DMS114 treated with DMSO at 0.1 percent for 48 hours (cell line): ENCODE results near the gene DUSP7.
A peak's percentile ranks its signal among the peaks of the same experiment; 100 is the strongest.

Source experiments
- DNase-seq: peaks from one replicate; lab custom pipeline; 2025; ENCODE audit not compliant: unreplicated experiment; lab: John Stamatoyannopoulos, UW

DUSP7 gene

GRCh38 chr3:52013802-52014598 is 42.4 kb downstream of the DUSP7 start:
- no peak for DNase-seq

DNA sequence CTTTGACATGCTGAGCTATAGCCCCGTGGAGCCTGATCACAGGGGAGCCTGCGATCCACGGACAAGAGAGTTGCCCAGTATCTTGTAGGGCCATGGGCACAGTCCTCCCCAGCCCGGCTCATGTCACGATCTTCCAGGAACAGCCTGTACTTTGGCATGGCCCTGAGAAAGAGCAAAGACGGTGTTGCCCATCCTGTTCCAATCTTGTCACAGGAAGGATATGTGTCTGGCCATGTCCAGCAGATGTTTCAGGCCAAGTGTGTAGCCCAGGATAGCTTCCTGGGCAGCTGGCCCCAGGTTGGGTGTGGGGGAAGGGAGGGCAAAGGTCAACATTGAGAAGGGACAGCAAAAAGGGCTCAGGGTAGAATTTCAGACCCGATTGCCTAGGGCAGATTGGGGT is 43.7 kb downstream of the DUSP7 start:
- no peak for DNase-seq

DNA sequence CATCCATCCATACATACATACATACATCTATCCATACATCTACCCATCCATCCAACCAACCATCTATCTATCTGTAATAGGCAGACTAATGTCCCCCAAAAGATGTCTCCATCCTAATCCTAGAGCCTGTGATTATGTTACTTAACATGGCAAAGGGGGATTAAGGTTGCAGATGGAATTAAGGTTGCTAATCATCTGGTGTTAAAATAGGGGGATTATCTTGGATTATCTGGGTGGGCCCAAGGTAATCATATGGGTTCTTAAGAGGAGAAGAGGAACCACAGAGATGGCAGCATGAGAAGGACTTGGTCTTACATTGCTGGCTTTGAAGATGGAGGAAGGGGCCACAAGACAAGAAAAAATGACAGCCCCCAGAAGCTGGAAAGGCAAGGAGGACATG is 45.9 kb downstream of the DUSP7 start:
- no peak for DNase-seq

DNA sequence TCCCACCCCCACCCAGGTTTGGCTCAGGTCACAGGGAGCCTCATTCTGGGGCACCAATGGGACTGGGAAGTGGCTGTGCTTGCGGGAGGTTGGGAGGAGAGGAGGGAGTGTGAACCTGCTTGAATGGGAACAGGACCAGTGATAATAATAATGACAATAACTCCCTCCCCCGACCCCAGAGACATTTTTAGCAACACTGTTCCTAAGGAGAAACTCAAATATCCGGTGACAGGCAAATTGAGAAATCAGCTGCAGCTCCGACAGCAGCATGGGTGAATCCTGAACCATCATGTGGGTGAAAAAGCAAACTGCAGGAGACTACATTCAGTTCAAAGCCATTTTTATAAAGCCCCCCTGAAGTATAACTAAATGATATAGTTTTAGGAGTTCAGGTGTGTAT is 49.1 kb downstream of the DUSP7 start:
- no peak for DNase-seq

DNA sequence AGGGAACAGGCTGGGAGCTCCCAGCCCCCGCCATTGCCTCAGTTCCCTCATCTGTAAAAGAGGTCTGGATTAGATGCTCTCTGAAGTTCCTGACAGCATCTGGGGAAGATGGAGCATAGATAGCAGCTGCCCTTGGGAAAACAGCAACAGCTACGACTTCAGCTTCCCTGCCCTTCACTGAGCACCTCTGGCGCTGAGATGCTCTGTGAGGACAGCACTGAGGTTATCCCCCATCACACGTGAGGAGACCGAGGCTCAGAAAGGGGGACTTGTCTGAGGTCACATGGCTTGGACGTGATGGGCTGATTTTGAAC is 49.6 kb downstream of the DUSP7 start:
- no peak for DNase-seq

DNA sequence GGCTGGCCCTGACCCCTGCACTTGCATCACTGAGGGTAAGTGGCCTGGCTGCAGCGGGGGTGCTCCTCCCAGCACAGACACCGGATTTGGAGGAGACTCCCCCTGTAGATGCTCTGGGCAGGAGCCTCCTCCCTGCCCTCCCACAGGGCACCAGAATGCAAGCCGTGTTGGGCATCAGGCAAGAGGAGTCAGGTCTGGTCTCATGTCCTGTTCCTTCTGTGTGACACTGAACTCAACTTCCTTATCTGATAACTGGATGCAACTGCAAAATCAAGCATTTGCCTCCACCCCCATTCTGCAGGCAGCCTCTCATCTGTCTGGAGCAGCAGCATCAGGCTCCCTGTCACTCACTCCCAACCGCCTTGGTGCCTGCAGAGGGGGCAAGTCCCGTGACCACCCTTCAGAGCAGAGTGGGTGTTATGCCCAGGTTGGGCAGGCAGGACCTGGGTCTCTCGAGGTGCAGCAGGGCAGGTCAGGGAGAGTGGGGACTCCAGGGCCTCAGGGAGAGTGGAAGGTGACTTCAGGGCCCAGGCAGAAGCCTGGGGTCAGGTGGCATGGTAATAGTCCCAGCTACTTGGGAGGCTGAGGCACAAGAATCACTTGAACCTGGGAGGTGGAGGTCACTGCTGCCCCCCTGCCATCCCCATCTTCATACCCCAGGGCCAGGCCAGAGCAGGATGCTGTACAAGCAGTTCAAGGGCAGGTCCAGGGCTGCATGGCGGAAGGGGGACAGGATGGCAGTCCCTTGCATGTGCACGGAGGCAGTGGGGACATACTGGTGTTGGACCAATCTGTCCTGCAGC is 50.2 kb downstream of the DUSP7 start:
- no peak for DNase-seq

- DNase-seq = no peak
Measured at GRCh38 chr3:52005571-52005986, 50.8 kb downstream of the DUSP7 start.

- no peak for DNase-seq
Measured at GRCh38 chr3:52004906-52005395, 51.4 kb downstream of the DUSP7 start.

DNA sequence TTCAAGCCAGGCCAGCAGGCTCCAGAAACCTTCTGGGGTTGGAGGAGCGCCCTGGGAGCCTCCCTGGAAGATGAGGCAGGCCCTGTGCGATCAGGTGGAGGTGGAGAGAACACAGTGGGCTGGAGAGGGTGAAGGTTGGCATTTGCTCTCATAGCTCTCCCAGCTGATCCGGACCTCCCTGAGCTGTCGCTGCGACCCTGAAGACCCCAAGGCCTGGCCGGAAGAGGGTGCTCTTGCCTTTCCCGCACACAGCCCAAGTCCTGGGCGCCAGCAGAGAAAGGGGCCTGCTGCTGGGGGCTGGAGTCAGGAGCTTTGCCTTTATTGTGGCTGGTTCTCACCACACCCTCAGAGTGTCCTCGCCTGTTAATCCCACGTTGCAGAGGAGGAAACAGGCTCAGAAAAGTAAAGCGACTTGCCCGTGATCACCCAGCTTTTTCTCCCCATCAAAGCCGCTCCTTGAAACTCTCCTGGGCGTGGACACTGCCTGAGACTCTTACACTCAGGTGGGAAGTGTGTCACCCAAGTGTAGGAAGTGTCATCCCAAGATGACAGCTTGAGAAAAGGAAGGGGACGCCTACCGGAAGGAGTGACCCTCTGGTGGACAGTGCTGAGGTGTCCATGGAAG is 52.1 kb downstream of the DUSP7 start:
- no peak for DNase-seq

GRCh38 chr3:52002748-52003147 is 53.6 kb downstream of the DUSP7 start:
- no peak for DNase-seq

DNA sequence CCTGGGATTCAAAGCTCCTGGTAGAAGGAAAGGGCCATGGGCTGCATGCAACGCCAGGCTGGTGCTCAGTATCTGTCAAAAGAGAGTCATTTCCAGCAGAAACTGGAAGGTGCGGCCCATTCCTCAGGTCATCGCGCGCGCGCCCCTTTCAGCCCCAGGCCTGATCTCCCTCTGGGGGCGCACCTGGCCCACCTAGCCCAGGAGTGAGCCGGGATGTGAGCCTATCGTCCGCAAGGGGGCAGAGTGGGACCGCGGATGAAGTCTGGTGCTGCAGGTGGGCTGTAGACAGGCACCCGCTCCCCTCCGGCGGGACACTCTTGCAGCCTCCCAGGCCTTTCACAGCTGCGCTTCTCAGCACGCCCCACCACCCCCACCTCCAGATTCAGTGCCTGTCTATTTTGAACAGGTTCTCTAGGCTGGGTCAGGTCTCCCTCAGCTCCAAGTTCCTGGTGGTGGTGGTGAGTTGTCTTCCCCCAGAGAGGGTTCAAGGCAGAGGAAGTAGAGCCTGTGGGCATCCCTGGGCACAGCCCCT is 54.9 kb downstream of the DUSP7 start:
- peak; percentile 10 for DNase-seq

DNA sequence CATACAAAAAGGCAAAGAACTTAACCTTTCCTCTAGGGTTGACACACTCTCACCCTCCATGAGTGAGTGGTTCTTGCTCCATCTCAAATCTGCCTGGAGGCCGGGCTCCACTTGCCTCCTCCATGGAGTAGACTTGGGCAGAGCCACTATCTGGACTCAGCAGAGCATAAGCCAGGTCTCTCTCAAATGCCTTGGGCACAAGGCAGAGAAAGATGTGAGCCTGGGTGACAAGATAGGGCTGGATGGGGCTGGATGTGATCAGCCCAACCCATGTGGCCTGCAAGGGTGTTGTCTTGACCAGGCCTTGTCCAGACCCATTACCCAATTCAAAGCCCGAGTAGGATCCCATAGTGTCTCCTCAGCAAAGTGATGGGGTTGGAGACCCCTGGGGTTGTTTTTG is 56.5 kb downstream of the DUSP7 start:
- no peak for DNase-seq
